Adipose tissue (tissue), 3 donors: ENCODE measurements around the gene FAT3. TPM values are rescaled to one million over a fixed set of nuclear protein-coding genes. Genes with fewer than 3 reads are reported as not detected.

Experiments
- H3K27ac ChIP-seq: one replicate; pipeline ENCODE4 v1.5.1; 2013; ENCODE audit warnings: low read depth, low read length
- WGBS, 3 donors: extraction: QIAGEN DNeasy Blood & Tissue Kit; methylation state at CpG; one replicate each; pipeline ENCODE4 v1.1.7; 2013; 5-methylcytosine and 5-hydroxymethylcytosine counted together
- polyA plus RNA-seq, 3 donors: library from polyadenylated mRNA; stranded (reverse); fragments of 200-250 nt; gene quantifications; one replicate each; pipeline ENCODE4 v1.2.3, GENCODE V29; 2013
- donor health status: healthy with polysubstance abuse.
- donor health status: Bipolar disorder and iron deficiency.
- donor health status: healthy.

Gene FAT3
- polyA plus RNA-seq, 3 donors, result 0.05 to 0.27 (median 0.22) TPM

DNA sequence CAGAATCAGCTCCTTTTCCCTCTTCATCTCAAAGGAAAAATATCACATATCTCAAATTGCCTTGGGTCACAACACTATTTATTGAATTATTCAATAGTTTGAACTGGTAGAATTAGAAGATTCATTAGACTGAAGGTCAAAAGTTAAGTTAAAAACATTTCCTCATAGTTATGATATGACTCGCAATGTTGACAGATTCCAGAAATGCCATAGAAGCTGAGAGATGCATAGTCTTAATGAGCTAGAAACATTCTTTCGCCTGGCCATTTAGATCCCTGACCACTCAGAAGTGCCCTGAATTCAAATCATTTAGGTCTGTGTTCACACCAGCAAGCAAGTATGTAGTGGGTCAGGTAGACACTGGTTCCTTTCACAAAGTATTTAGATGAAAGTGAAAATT is 44.4 kb downstream of the FAT3 start:
- WGBS, 3 donors, result 34 to 72% (median 69%) methylated on average over 2 of the region's 2 CpGs

DNA sequence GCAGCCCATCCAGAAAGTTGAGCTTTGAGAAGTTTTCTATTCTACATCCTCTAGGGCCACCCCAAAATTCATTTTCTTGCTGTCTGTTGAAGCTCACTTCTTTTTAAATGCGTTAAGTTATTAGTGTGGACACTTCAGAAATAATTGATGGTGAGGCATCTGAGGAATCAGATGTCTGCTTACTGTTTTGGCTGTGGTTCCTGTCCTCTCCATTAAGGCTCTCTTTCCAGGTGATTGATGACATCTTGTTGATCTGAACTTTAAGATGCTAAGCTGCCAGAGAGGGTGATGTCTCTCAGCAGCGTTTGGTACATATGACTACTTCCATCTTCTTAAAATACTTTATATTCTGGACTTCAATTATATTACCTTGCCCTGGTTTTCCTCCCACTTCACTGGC is 45.2 kb downstream of the FAT3 start:
- H3K27ac ChIP-seq, result no peak overlapping the region
- 71 to 74% (median 74%) methylated on average over 2 of the region's 2 CpGs for WGBS, 3 donors

More for the DNA sequence above, 44.4 kb downstream of the FAT3 start:
- no peak overlapping the region for H3K27ac ChIP-seq

DNA sequence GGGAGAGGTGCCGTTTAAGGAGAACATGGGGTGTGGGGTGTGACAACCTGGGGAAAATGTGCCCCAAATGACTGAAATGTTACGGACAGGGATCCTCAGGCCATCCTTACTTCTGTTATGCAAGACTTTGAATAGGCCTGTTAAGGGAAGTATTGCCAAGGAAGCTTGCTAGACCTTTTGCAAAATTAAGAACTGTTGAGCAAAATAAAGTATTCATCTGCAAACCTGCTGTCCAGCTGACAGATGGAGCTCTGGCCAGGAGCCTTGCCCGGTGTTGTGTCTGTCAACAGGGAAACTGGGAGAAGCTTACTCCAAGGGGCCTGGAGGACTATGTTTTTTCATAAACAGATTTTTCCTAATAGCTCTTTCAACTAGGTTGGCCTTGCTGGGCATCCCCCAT is 48.0 kb downstream of the FAT3 start:
- 71 to 82% (median 75%) methylated on average over 3 of the region's 3 CpGs for WGBS, 3 donors
- no peak overlapping the region for H3K27ac ChIP-seq
